K562 (cell line): ENCODE measurements around the gene VASH2. TPM values are rescaled to one million over a fixed set of nuclear protein-coding genes. Genes with fewer than 3 reads are reported as not detected.

Experiments
- ATAC-seq: fragments of 200-7000 bp; cut with Tn5 transposase; 3 replicates; pipeline ENCODE4 v1.9.1; 2020; ENCODE audit warnings: moderate library complexity
- BruUV-seq: library from RNA; stranded (reverse); fragments of 400-500 nt; replicated peaks from 2 replicates; lab custom pipeline; 2021; lab: Mats Ljungman, UMichigan
- CTCF ChIA-PET: fragments of 300-600 bp; formaldehyde crosslinking; extraction: SDS; loops from one replicate; lab custom pipeline; 2021; ENCODE audit warnings: low intra/inter-chr PET ratio; lab: Yijun Ruan, JAX
- POLR2A ChIA-PET: fragments of 300-600, 350-650 bp; sonication (Branson Sonifier 250); formaldehyde crosslinking; extraction: SDS; loops from one replicate; lab custom pipeline; 2021; ENCODE audit warnings: antibody characterized with exemption, inconsistent platforms; lab: Yijun Ruan, JAX
- DNase-seq, 4 experiments: peaks; one replicate each; pipeline versions ENCODE4 v3.0.0 to v3.0.0-alpha.2; 2011 to 2018; ENCODE audit warnings: low spot score in 3 of 4, mixed read lengths in 3 of 4; ENCODE audit errors: extremely low read depth in 1 of 4
- FAIRE-seq: peaks from 2 replicates; lab custom pipeline; 2011; peaks lifted over from hg19 to GRCh38; lab: Jason Lieb, UNC
- H2AFZ ChIP-seq: 2 replicates; pipeline ENCODE4 v1.6.0; 2011; ENCODE audit warnings: low read depth, low read length, control low read depth, inconsistent platforms
- H3K27ac ChIP-seq: fragments of 200-600 bp; 3 replicates; pipeline ENCODE4 v1.8.0; 2011; ENCODE audit warnings: low read depth, mild to moderate bottlenecking, control low read depth, inconsistent platforms, low read length, moderate library complexity, mixed read lengths; ENCODE audit errors: extremely low read depth
- H3K27me3 ChIP-seq, 2 experiments: fragments of 300-600 bp in 1 of 2; 2 replicates in 1 of 2; 3 replicates in 1 of 2; pipeline versions ENCODE4 v1.6.0 to v1.8.0; 2011; ENCODE audit warnings: inconsistent platforms in 2 of 2, low read length in 2 of 2, mild to moderate bottlenecking in 1 of 2, mixed read lengths in 1 of 2, moderate library complexity in 1 of 2; ENCODE audit not compliant: control insufficient read depth in 2 of 2, insufficient read depth in 2 of 2
- H3K36me3 ChIP-seq: fragments of 300-600 bp; 3 replicates; pipeline ENCODE4 v1.8.0; 2011; ENCODE audit warnings: mild to moderate bottlenecking, low read length, inconsistent platforms; ENCODE audit not compliant: control insufficient read depth, insufficient read depth
- H3K4me1 ChIP-seq, 2 experiments: fragments of 200-600 bp in 1 of 2; replicated peaks in 1 of 2; 2 replicates in 1 of 2; 3 replicates in 1 of 2; pipeline versions ENCODE4 v1.5.1 to v1.8.0; 2011; ENCODE audit warnings: inconsistent platforms in 2 of 2, low read length in 2 of 2, mild to moderate bottlenecking in 1 of 2, mixed read lengths in 1 of 2, moderate library complexity in 1 of 2; ENCODE audit not compliant: control insufficient read depth in 2 of 2, insufficient read depth in 2 of 2
- H3K4me2 ChIP-seq: 2 replicates; pipeline ENCODE4 v1.6.1; 2011; ENCODE audit warnings: low read length, control low read depth, inconsistent platforms, mixed read lengths; ENCODE audit not compliant: insufficient read depth
- H3K4me3 ChIP-seq: fragments of 200-600 bp; sonication (generic), shearing (Covaris generic); 2 replicates; pipeline ENCODE4 v1.5.1; 2016; ENCODE audit warnings: control low read depth, inconsistent platforms
- H3K79me2 ChIP-seq: fragments of 200-600 bp; 3 replicates; pipeline ENCODE4 v1.8.0; 2011; ENCODE audit warnings: low read length, inconsistent platforms; ENCODE audit not compliant: control insufficient read depth, insufficient read depth
- H3K9ac ChIP-seq, 2 experiments: 2 replicates each; pipeline versions ENCODE4 v1.6.0 to v1.6.1; 2011; ENCODE audit warnings: low read depth in 2 of 2, low read length in 2 of 2, control low read depth in 1 of 2, inconsistent platforms in 1 of 2, mild to moderate bottlenecking in 1 of 2, mixed read lengths in 1 of 2; ENCODE audit not compliant: insufficient read depth in 1 of 2
- H3K9me1 ChIP-seq: one replicate; pipeline ENCODE4 v1.6.0; 2011; ENCODE audit warnings: inconsistent platforms, mild to moderate bottlenecking, low read length, moderate library complexity; ENCODE audit not compliant: control insufficient read depth, insufficient read depth
- H3K9me3 ChIP-seq: replicated peaks from 2 replicates; pipeline ENCODE4 v1.5.1; 2011; ENCODE audit warnings: low read depth, low read length, inconsistent platforms; ENCODE audit not compliant: control insufficient read depth, insufficient read depth
- H4K20me1 ChIP-seq: replicated peaks from 2 replicates; pipeline ENCODE4 v1.6.1; 2011; ENCODE audit warnings: low read length, inconsistent platforms, mixed read lengths; ENCODE audit not compliant: control insufficient read depth, insufficient read depth
- LCOR ChIP-seq: sonication (generic); formaldehyde crosslinking; IDR thresholded peaks from 2 replicates; pipeline ENCODE4 v1.8.0; 2022; ENCODE audit warnings: mild to moderate bottlenecking, missing genetic modification reagents
- PYGO2 ChIP-seq: fragments of 450-650 bp; IDR thresholded peaks from 2 replicates; pipeline ENCODE4 v1.6.1; 2016; ENCODE audit warnings: mild to moderate bottlenecking, missing genetic modification characterization, moderate library complexity, missing compliant biosample characterization
- TAF1 ChIP-seq: IDR thresholded peaks from 2 replicates; pipeline ENCODE4 v1.6.1; 2011; ENCODE audit warnings: mild to moderate bottlenecking, low read length, moderate library complexity; ENCODE audit not compliant: insufficient read depth, control insufficient read depth, severe bottlenecking; ENCODE audit errors: extremely low read depth
- TSC22D4 ChIP-seq: fragments of 450-650 bp; IDR thresholded peaks from 2 replicates; pipeline ENCODE4 v1.6.1; 2016; ENCODE audit warnings: missing genetic modification characterization, missing biosample characterization, control low read depth
- WGBS: fragments of 100-300 bp; shearing (Covaris generic); methylation state at CpG from one replicate; pipeline ENCODE4 v1.1.6; 2016; ENCODE audit warnings: low coverage, mixed read lengths; ENCODE audit not compliant: insufficient coverage; ENCODE audit errors: missing lambda C conversion rate; 5-methylcytosine and 5-hydroxymethylcytosine counted together
- in situ Hi-C: fragments of 300-500 bp; cut with MboI; formaldehyde crosslinking; loops from 4 replicates; pipeline ENCODE4 v1.15.0; 2018; ENCODE audit warnings: inconsistent platforms, mixed read lengths
- intact Hi-C: fragments of 100-400 bp; cut with micrococcal nuclease; formaldehyde crosslinking; loops from 2 replicates; pipeline ENCODE4 v1.14.2; 2022
- polyA plus RNA-seq, 8 experiments: library from polyadenylated mRNA; depleted of rRNA in 4 of 8; stranded (reverse) in 5 of 8; unstranded in 3 of 8; fragments of >200 nt; fragmentation: Nextera tagmentation in 2 of 8; fragmentation: Illumina TruSeq in 1 of 8; extraction: Ambion mirVana in 2 of 8; extraction: Trizol in 1 of 8; gene quantifications; 2 replicates each; pipeline versions ENCODE4 v1.2.1 to v1.2.3, GENCODE V29; 2011 to 2014; ENCODE audit warnings: inconsistent platforms in 1 of 8, missing spikeins in 1 of 8
- total RNA-seq, 7 experiments: library from RNA; depleted of rRNA in 6 of 7; stranded (reverse); fragments of >200 nt in 6 of 7; fragmentation: Illumina TruSeq in 2 of 7; extraction: Trizol in 2 of 7; gene quantifications; 2 replicates each; pipeline versions ENCODE4 v1.2.1 to v1.2.3, GENCODE V29; 2011 to 2021; ENCODE audit warnings: low replicate concordance in 1 of 7
- TF ChIP-seq, protein P1 (sequence below): fragments of 200-800 bp; sonication (Bioruptor generic); IDR thresholded peaks from 2 replicates; pipeline ENCODE4 v1.6.1; 2017; ENCODE audit warnings: missing genetic modification characterization, missing compliant biosample characterization
- TF ChIP-seq, protein P2 (sequence below): fragments of 250-450 bp; sonication (Bioruptor Pico); IDR thresholded peaks from 2 replicates; pipeline ENCODE4 v1.5.1; 2021; ENCODE audit warnings: mild to moderate bottlenecking

The VASH2 gene
- total and polyA plus RNA-seq, 9 of the 15 experiments (the other 6 are each of a cell fraction or from before 2014, with no cell fraction given): 0.04 to 0.40 (median 0.10) TPM; not detected in 1

DNA sequence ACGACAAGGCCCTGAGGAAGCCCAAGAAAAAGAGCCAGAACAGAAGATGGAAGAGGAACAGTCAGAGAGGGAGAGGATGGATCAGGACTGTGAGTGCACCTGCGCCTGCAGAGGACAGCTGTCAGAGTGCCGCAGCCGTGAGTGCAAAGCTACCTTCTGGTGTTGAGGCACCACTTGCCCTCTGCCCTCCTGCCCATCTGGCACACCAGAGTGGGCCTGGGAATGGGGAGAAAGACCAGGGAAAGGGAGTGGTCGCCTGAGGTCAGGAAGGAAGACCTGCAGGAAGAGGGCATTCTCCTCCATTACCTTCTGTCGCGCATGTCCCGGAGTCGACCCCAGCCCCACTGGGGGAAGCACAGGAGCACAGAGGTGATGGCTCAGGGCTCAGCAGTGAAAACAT lies 26.2 kb downstream of the VASH2 start:
- Histone ChIP-seq H3K27ac (no peak overlapping the region), H3K36me3 (no peaks in the 10 kb centered on the region), H3K4me3 (no peak overlapping the region), H3K79me2 (no peaks in the 10 kb centered on the region)
- ChIA-PET CTCF (no interaction called here), POLR2A (interaction anchor here (0.7 to 1.1 kb wide), 3 partner anchors 12 to 74 kb away, joined by 3 to 4 read pairs (median 4); partner anchors contain the start of gene RPS6KC1)
- ATAC-seq (no peak), DNase-seq (no peak), FAIRE-seq (no peak)
- intact Hi-C loops: no loop called here
- TF ChIP-seq, protein P1, sequence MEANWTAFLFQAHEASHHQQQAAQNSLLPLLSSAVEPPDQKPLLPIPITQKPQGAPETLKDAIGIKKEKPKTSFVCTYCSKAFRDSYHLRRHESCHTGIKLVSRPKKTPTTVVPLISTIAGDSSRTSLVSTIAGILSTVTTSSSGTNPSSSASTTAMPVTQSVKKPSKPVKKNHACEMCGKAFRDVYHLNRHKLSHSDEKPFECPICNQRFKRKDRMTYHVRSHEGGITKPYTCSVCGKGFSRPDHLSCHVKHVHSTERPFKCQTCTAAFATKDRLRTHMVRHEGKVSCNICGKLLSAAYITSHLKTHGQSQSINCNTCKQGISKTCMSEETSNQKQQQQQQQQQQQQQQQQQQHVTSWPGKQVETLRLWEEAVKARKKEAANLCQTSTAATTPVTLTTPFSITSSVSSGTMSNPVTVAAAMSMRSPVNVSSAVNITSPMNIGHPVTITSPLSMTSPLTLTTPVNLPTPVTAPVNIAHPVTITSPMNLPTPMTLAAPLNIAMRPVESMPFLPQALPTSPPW (CRISPR knock-in tag): no peak
- no peak for TF ChIP-seq LCOR (CRISPR knock-in tag)
- TF ChIP-seq, protein P2, sequence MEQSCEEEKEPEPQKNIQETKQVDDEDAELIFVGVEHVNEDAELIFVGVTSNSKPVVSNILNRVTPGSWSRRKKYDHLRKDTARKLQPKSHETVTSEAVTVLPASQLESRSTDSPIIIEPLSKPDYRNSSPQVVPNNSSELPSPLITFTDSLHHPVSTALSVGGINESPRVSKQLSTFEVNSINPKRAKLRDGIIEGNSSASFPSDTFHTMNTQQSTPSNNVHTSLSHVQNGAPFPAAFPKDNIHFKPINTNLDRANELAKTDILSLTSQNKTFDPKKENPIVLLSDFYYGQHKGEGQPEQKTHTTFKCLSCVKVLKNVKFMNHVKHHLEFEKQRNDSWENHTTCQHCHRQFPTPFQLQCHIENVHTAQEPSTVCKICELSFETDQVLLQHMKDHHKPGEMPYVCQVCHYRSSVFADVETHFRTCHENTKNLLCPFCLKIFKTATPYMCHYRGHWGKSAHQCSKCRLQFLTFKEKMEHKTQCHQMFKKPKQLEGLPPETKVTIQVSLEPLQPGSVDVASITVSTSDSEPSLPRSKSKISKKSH (CRISPR knock-in tag): no peak
- TF ChIP-seq TSC22D4 (tag): no peak
- TF ChIP-seq TAF1: no peak
- no peak for TF ChIP-seq PYGO2 (tag)
- TF ChIP-seq, all 486 proteins: peak for 0
- no peaks in the 10 kb centered on the region for H3K4me1 ChIP-seq
- WGBS: 33% methylated on average over 9 of the region's 9 CpGs
- no peak overlapping the region for H2AFZ ChIP-seq
- no TSS peak for BruUV-seq
- H3K4me2 ChIP-seq: no peak overlapping the region
- H3K27me3 ChIP-seq: peaks cover 49 to 94% of the 10 kb centered on the region in 2 experiments
- H3K9ac ChIP-seq: no peak overlapping the region
- in situ Hi-C loops: no loop called here
- H4K20me1 ChIP-seq: peaks cover 6% of the 10 kb centered on the region; the same call in 1 of the 2 replicates
- 0 out of 2 replicates have a peak, but pooled peaks cover 2% of the 10 kb centered on the region for H3K9me3 ChIP-seq
- H3K9me1 ChIP-seq: no peaks in the 10 kb centered on the region
